GM12878 (cell line): ENCODE data around the gene CACNA1B. TPM values are rescaled to one million over a fixed set of nuclear protein-coding genes. Genes with fewer than 3 reads are reported as not detected.

Source experiments
- ATAC-seq: fragments of 200-7000 bp; cut with Tn5 transposase; 3 replicates; pipeline ENCODE4 v1.9.1; 2020; ENCODE audit warnings: mild to moderate bottlenecking, moderate library complexity
- BruUV-seq: library from RNA; stranded (reverse); fragments of 400-500 nt; replicated peaks from 2 replicates; lab custom pipeline; 2021; lab: Mats Ljungman, UMichigan
- CTCF ChIA-PET: fragments of 300-600 bp; sonication (Branson Sonifier 250); formaldehyde crosslinking; extraction: SDS; loops from one replicate; lab custom pipeline; 2021; ENCODE audit warnings: inconsistent platforms; lab: Yijun Ruan, JAX
- POLR2A ChIA-PET: fragments of 350-600 bp; formaldehyde crosslinking; extraction: SDS; loops from one replicate; lab custom pipeline; 2021; ENCODE audit warnings: inconsistent platforms; lab: Charles Lee
- RAD21 ChIA-PET: fragments of 300-600 bp; sonication (Branson Sonifier 250); formaldehyde crosslinking; loops from one replicate; lab custom pipeline; 2023; ENCODE audit warnings: antibody characterized with exemption; ENCODE audit not compliant: unreplicated experiment; lab: Charles Lee
- SMC1A ChIA-PET: fragments of 300-600 bp; sonication (Branson Sonifier 250); formaldehyde crosslinking; loops from one replicate; lab custom pipeline; 2023; ENCODE audit not compliant: unreplicated experiment, uncharacterized antibody; lab: Charles Lee
- DNase-seq: peaks from one replicate; pipeline ENCODE4 v3.0.0-alpha.2; 2011; ENCODE audit warnings: low read depth, low spot score
- FAIRE-seq: peaks from 3 replicates; lab custom pipeline; 2011; peaks lifted over from hg19 to GRCh38; lab: Jason Lieb, UNC
- H2AFZ ChIP-seq: 2 replicates; pipeline ENCODE4 v1.6.0; 2011; ENCODE audit warnings: low read depth, low read length, control low read depth; ENCODE audit not compliant: control insufficient read depth
- H3K27ac ChIP-seq: 2 replicates; pipeline ENCODE4 v1.5.1; 2011; ENCODE audit warnings: control low read depth; ENCODE audit not compliant: control insufficient read depth, insufficient read depth
- H3K27me3 ChIP-seq, 2 experiments: replicated peaks in 1 of 2; 2 replicates each; pipeline versions ENCODE4 v1.6.0 to v1.6.1; 2011; ENCODE audit warnings: low read length in 1 of 2; ENCODE audit not compliant: control insufficient read depth in 2 of 2, insufficient read depth in 2 of 2
- H3K36me3 ChIP-seq, 2 experiments: 2 replicates each; pipeline ENCODE4 v1.5.1; 2011; ENCODE audit warnings: low read length in 1 of 2; ENCODE audit not compliant: control insufficient read depth in 2 of 2, insufficient read depth in 2 of 2
- H3K4me1 ChIP-seq: 2 replicates; pipeline ENCODE4 v1.6.1; 2011; ENCODE audit warnings: mild to moderate bottlenecking, low read length, moderate library complexity, mixed read lengths; ENCODE audit not compliant: control insufficient read depth, insufficient read depth
- H3K4me2 ChIP-seq: 2 replicates; pipeline ENCODE4 v1.6.0; 2011; ENCODE audit warnings: control low read depth; ENCODE audit not compliant: control insufficient read depth, insufficient read depth
- H3K4me3 ChIP-seq: fragments of 200-600 bp; sonication (generic); 2 replicates; pipeline ENCODE4 v1.5.1; 2016
- H3K79me2 ChIP-seq: 2 replicates; pipeline ENCODE4 v1.6.0; 2011; ENCODE audit warnings: low read length; ENCODE audit not compliant: control insufficient read depth, insufficient read depth
- H3K9ac ChIP-seq: 2 replicates; pipeline ENCODE4 v1.8.0; 2011; ENCODE audit warnings: low read length, control low read depth, mixed read lengths; ENCODE audit not compliant: control insufficient read depth, insufficient read depth
- H3K9me3 ChIP-seq: replicated peaks from 3 replicates; pipeline ENCODE4 v1.5.1; 2011; ENCODE audit warnings: mild to moderate bottlenecking, low read length; ENCODE audit not compliant: control insufficient read depth, insufficient read depth
- H4K20me1 ChIP-seq: 2 replicates; pipeline ENCODE4 v1.6.0; 2011; ENCODE audit not compliant: control insufficient read depth, insufficient read depth
- CREB1 ChIP-seq: IDR thresholded peaks from 2 replicates; pipeline ENCODE4 v1.6.1; 2012; ENCODE audit warnings: low read depth, mild to moderate bottlenecking, inconsistent platforms
- HDAC6 ChIP-seq: fragments of 200-600 bp; sonication (generic); IDR thresholded peaks from one replicate; pipeline ENCODE4 v1.8.0; 2017; ENCODE audit warnings: antibody characterized with exemption; ENCODE audit not compliant: unreplicated experiment
- JUNB ChIP-seq: IDR thresholded peaks from 2 replicates; pipeline ENCODE4 v1.6.1; 2016; ENCODE audit warnings: antibody characterized with exemption, mild to moderate bottlenecking
- SRF ChIP-seq, 2 experiments: IDR thresholded peaks; 2 replicates each; pipeline ENCODE4 v1.6.1; 2011; ENCODE audit warnings: low read depth in 2 of 2, low read length in 2 of 2, mild to moderate bottlenecking in 1 of 2, moderate library complexity in 1 of 2
- WGBS: methylation state at CpG from one replicate; pipeline ENCODE4 v1.1.6; 2016; ENCODE audit warnings: low lambda C conversion rate; ENCODE audit not compliant: insufficient replicate concordance, insufficient coverage; ENCODE audit errors: missing lambda C conversion rate; 5-methylcytosine and 5-hydroxymethylcytosine counted together
- in situ Hi-C: fragments of 300-500 bp; cut with MboI; formaldehyde crosslinking; loops from 9 replicates; pipeline ENCODE4 v1.14.3; 2018; ENCODE audit warnings: mixed read lengths
- intact Hi-C: fragments of 100-400 bp; cut with micrococcal nuclease; formaldehyde crosslinking; loops from one replicate; pipeline ENCODE4 v1.14.2; 2022; ENCODE audit not compliant: unreplicated experiment
- polyA plus RNA-seq, 11 experiments: library from polyadenylated mRNA; depleted of rRNA in 4 of 11; unstranded in 6 of 11; stranded (reverse) in 5 of 11; fragments of >200 nt; fragmentation: Nextera tagmentation in 4 of 11; fragmentation: Illumina TruSeq in 1 of 11; extraction: Ambion mirVana in 4 of 11; extraction: Trizol in 1 of 11; gene quantifications; 1 replicate in 1 of 11; 2 replicates in 10 of 11; pipeline versions ENCODE4 v1.2.1 to v1.2.3, GENCODE V29; 2011 to 2016; ENCODE audit warnings: inconsistent platforms in 2 of 11, missing spikeins in 2 of 11, low read depth in 1 of 11
- total RNA-seq, 4 experiments: library from RNA; depleted of rRNA in 3 of 4; stranded (reverse); fragments of >200 nt in 3 of 4; fragmentation: Illumina TruSeq in 1 of 4; extraction: Trizol in 1 of 4; gene quantifications; 2 replicates each; pipeline versions ENCODE4 v1.2.1 to v1.2.3, GENCODE V29; 2013 to 2021
- TF ChIP-seq, protein P1 (sequence below): fragments of 450-650 bp; IDR thresholded peaks from 2 replicates; pipeline ENCODE4 v1.6.1; 2017; ENCODE audit warnings: mild to moderate bottlenecking, low read depth, inconsistent platforms; ENCODE audit not compliant: poor library complexity, severe bottlenecking
- TF ChIP-seq, protein P2 (sequence below): IDR thresholded peaks from 2 replicates; pipeline ENCODE4 v1.6.1; 2011; ENCODE audit warnings: low read depth, low read length, improper control_type of control experiment, borderline replicate concordance
- TF ChIP-seq, protein P3 (sequence below): fragments of 450-650 bp; IDR thresholded peaks from 2 replicates; pipeline ENCODE4 v1.6.1; 2016; ENCODE audit warnings: mild to moderate bottlenecking

Gene CACNA1B
- total and polyA plus RNA-seq, 10 of the 15 experiments (the other 5 are each of a cell fraction or from before 2014, with no cell fraction given) = 0.01 to 0.03 (median 0.01) TPM; not detected in 7

DNA sequence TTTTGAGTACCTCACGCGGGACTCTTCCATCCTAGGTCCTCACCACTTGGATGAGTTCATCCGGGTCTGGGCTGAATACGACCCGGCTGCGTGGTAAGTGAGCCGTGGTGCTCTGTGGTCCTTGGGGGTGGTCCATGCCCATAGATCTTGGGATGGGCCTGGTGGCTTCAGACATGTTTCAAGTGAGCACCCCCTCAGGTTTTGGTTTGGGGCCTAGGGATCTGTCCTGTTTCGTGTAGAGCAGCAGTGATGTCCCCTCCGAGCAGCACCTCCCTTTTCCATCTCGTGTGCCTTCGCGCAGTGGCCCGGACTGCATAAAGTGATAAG lies 218.9 kb downstream of the CACNA1B start:
- Histone ChIP-seq H3K4me3 (no peak overlapping the region), H3K9ac (no peak overlapping the region), H2AFZ (no peak overlapping the region), H3K9me3 (no peaks in the 10 kb centered on the region), H3K4me2 (no peak overlapping the region), H3K36me3 (no peaks in the 10 kb centered on the region), H3K27me3 (no peaks in the 10 kb centered on the region; a peak in 1 of 4 replicates), H4K20me1 (no peaks in the 10 kb centered on the region), H3K27ac (no peak overlapping the region), H3K4me1 (no peaks in the 10 kb centered on the region), H3K79me2 (no peaks in the 10 kb centered on the region)
- no peak for ATAC-seq
- no peak for FAIRE-seq
- DNase-seq = no peak
- ChIA-PET POLR2A (no interaction called here), RAD21 (no interaction called here), SMC1A (no interaction called here), CTCF (no interaction called here)
- WGBS = 50% methylated on average over 13 of the region's 13 CpGs
- in situ Hi-C loops = no loop called here
- TF ChIP-seq, protein P1, sequence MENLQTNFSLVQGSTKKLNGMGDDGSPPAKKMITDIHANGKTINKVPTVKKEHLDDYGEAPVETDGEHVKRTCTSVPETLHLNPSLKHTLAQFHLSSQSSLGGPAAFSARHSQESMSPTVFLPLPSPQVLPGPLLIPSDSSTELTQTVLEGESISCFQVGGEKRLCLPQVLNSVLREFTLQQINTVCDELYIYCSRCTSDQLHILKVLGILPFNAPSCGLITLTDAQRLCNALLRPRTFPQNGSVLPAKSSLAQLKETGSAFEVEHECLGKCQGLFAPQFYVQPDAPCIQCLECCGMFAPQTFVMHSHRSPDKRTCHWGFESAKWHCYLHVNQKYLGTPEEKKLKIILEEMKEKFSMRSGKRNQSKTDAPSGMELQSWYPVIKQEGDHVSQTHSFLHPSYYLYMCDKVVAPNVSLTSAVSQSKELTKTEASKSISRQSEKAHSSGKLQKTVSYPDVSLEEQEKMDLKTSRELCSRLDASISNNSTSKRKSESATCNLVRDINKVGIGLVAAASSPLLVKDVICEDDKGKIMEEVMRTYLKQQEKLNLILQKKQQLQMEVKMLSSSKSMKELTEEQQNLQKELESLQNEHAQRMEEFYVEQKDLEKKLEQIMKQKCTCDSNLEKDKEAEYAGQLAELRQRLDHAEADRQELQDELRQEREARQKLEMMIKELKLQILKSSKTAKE = no peak
- TF ChIP-seq, protein P2, sequence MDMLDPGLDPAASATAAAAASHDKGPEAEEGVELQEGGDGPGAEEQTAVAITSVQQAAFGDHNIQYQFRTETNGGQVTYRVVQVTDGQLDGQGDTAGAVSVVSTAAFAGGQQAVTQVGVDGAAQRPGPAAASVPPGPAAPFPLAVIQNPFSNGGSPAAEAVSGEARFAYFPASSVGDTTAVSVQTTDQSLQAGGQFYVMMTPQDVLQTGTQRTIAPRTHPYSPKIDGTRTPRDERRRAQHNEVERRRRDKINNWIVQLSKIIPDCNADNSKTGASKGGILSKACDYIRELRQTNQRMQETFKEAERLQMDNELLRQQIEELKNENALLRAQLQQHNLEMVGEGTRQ = no peak
- TF ChIP-seq SRF (IDR thresholded peaks at IDR 0.05; ENCODE audit: low read depth in 2 of 2, low read length in 2 of 2) = no peak
- BruUV-seq = no TSS peak
- intact Hi-C loops = no loop called here

DNA sequence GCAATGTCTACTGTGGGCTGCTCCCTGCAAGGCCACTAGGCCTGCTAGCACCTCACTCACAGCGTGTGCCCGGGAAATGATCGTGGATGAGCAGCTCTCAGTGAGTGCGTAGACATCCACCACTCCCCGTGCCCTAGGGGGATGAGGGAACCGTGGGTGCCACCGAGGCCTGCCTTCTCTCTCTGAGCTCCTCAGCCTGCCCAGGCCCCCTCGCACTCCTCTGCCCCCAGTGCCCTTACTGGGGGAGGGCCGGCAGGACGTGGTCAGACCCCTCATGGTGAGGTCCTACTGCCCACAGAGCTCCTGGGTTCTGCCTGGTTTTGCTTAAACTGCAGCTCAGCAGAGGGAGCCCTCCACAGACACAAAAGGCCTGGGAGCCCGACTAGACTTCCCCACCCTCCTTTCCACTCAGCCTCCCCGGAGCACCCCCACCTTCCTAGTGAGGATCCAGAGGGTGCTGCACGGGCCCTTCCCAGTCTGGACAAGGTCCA lies 220.0 kb downstream of the CACNA1B start:
- H2AFZ ChIP-seq = no peak overlapping the region
- FAIRE-seq (no peak), DNase-seq (no peak), ATAC-seq (no peak)
- 28% methylated on average over 12 of the region's 13 CpGs for WGBS
- no peaks in the 10 kb centered on the region for H3K4me1 ChIP-seq
- no peaks in the 10 kb centered on the region for H3K36me3 ChIP-seq
- H3K4me3 ChIP-seq = no peak overlapping the region
- in situ Hi-C loops (no loop called here), intact Hi-C loops (no loop called here)
- no peaks in the 10 kb centered on the region for H3K9me3 ChIP-seq
- SMC1A ChIA-PET = no interaction called here
- H3K79me2 ChIP-seq = no peaks in the 10 kb centered on the region
- RAD21 ChIA-PET = no interaction called here
- no peak overlapping the region for H3K9ac ChIP-seq
- CTCF ChIA-PET = no interaction called here
- no peaks in the 10 kb centered on the region; a peak in 1 of 4 replicates for H3K27me3 ChIP-seq
- no peak overlapping the region for H3K27ac ChIP-seq
- no peaks in the 10 kb centered on the region for H4K20me1 ChIP-seq
- POLR2A ChIA-PET = no interaction called here
- BruUV-seq = no TSS peak
- H3K4me2 ChIP-seq = no peak overlapping the region
- TF ChIP-seq JUNB = no peak
- TF ChIP-seq, protein P3, sequence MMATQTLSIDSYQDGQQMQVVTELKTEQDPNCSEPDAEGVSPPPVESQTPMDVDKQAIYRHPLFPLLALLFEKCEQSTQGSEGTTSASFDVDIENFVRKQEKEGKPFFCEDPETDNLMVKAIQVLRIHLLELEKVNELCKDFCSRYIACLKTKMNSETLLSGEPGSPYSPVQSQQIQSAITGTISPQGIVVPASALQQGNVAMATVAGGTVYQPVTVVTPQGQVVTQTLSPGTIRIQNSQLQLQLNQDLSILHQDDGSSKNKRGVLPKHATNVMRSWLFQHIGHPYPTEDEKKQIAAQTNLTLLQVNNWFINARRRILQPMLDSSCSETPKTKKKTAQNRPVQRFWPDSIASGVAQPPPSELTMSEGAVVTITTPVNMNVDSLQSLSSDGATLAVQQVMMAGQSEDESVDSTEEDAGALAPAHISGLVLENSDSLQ = no peak
- no peak for TF ChIP-seq HDAC6
- no peak for TF ChIP-seq CREB1
